K562 (cell line): Measurements from ENCODE around the gene CACYBP. TPM values are rescaled to one million over a fixed set of nuclear protein-coding genes. Genes with fewer than 3 reads are reported as not detected.
A peak's percentile ranks its signal among the peaks of the same experiment; 100 is the strongest.

ENCODE experiments used
- E2F8 ChIP-seq: fragments of 450-650 bp; IDR thresholded peaks from 2 replicates; pipeline ENCODE4 v1.7.1; 2018; ENCODE audit warnings: mild to moderate bottlenecking, low read depth; ENCODE audit not compliant: partially characterized antibody
- GATAD2B ChIP-seq: fragments of 450-650 bp; IDR thresholded peaks from 2 replicates; pipeline ENCODE4 v1.6.1; 2017; ENCODE audit warnings: mild to moderate bottlenecking, borderline replicate concordance
- MAZ ChIP-seq, 2 experiments: fragments of 450-650 bp in 1 of 2; sonication (generic) in 1 of 2; formaldehyde crosslinking; IDR thresholded peaks in 1 of 2; conservative IDR thresholded peaks in 1 of 2; 2 replicates each; pipeline versions ENCODE4 v1.4.0 to v1.5.0; 2020; ENCODE audit warnings: mild to moderate bottlenecking in 1 of 2, missing genetic modification reagents in 1 of 2
- NKRF ChIP-seq: fragments of 450-650 bp; IDR thresholded peaks from 2 replicates; pipeline ENCODE4 v1.6.1; 2016; ENCODE audit warnings: borderline replicate concordance
- STAT5A ChIP-seq: IDR thresholded peaks from 2 replicates; pipeline ENCODE4 v1.6.1; 2012; ENCODE audit warnings: low read length, inconsistent platforms, borderline replicate concordance
- ZNF232 ChIP-seq: sonication (generic); formaldehyde crosslinking; IDR thresholded peaks from 2 replicates; pipeline ENCODE4 v1.8.0; 2022; ENCODE audit warnings: mild to moderate bottlenecking, missing genetic modification reagents
- ZNF354B ChIP-seq: fragments of 250-450 bp; sonication (Bioruptor Pico); IDR thresholded peaks from 2 replicates; pipeline ENCODE4 v1.4.0; 2020
- ZNF766 ChIP-seq: fragments of 200-800 bp; sonication (Bioruptor generic); conservative IDR thresholded peaks from 2 replicates; pipeline ENCODE4 v1.6.1; 2016; ENCODE audit warnings: missing genetic modification characterization, missing compliant biosample characterization
- ZZZ3 ChIP-seq: fragments of 450-650 bp; IDR thresholded peaks from 2 replicates; pipeline ENCODE4 v1.6.1; 2016; ENCODE audit warnings: antibody characterized with exemption, mild to moderate bottlenecking, moderate library complexity
- polyA plus RNA-seq, 8 experiments: library from polyadenylated mRNA; depleted of rRNA in 4 of 8; stranded (reverse) in 5 of 8; unstranded in 3 of 8; fragments of >200 nt; fragmentation: Nextera tagmentation in 2 of 8; fragmentation: Illumina TruSeq in 1 of 8; extraction: Ambion mirVana in 2 of 8; extraction: Trizol in 1 of 8; gene quantifications; 2 replicates each; pipeline versions ENCODE4 v1.2.1 to v1.2.3, GENCODE V29; 2011 to 2014; ENCODE audit warnings: inconsistent platforms in 1 of 8, missing spikeins in 1 of 8
- total RNA-seq, 7 experiments: library from RNA; depleted of rRNA in 6 of 7; stranded (reverse); fragments of >200 nt in 6 of 7; fragmentation: Illumina TruSeq in 2 of 7; extraction: Trizol in 2 of 7; gene quantifications; 2 replicates each; pipeline versions ENCODE4 v1.2.1 to v1.2.3, GENCODE V29; 2011 to 2021; ENCODE audit warnings: low replicate concordance in 1 of 7
- TF ChIP-seq, protein P1 (sequence below), 2 experiments: fragments of 200-800 bp in 1 of 2; sonication (Bioruptor generic) in 1 of 2; sonication (generic) in 1 of 2; formaldehyde crosslinking in 1 of 2; IDR thresholded peaks in 1 of 2; conservative IDR thresholded peaks in 1 of 2; 2 replicates each; pipeline versions ENCODE4 v1.5.0 to v1.6.1; 2016 to 2020; ENCODE audit warnings: missing compliant biosample characterization in 1 of 2, missing genetic modification characterization in 1 of 2, missing genetic modification reagents in 1 of 2

Gene CACYBP
- total and polyA plus RNA-seq, 9 of the 15 experiments (the other 6 are each of a cell fraction or from before 2014, with no cell fraction given): 147 to 1,576 (median 488) TPM

GRCh38 chr1:175023043-175023921, 23.5 kb downstream of the CACYBP start, which contains the start of gene MRPS14 (continued):
- TF ChIP-seq ZNF232 (CRISPR knock-in tag) (no peak), GATAD2B (no peak; the same call in 1 of the 2 replicates), ZNF354B (CRISPR knock-in tag) (0 out of 2 replicates have a peak, but pooled peaks have one; percentile 22), ZZZ3 (0 out of 2 replicates have a peak, but pooled peaks have one; percentile 63), MAZ (CRISPR knock-in tag; conservative IDR thresholded peaks at IDR 0.05 in 1 of 2, IDR thresholded peaks at IDR 0.05 in 1 of 2) (peak; percentile 38 to 96; a peak in 3 of 4 replicates), NKRF (peak; percentile 88), ZNF766 (CRISPR knock-in tag) (peak; percentile 71; the same call in 1 of the 2 replicates), STAT5A (peak; percentile 48; the same call in 1 of the 2 replicates), E2F8 (no peak)
- TF ChIP-seq, protein P1, sequence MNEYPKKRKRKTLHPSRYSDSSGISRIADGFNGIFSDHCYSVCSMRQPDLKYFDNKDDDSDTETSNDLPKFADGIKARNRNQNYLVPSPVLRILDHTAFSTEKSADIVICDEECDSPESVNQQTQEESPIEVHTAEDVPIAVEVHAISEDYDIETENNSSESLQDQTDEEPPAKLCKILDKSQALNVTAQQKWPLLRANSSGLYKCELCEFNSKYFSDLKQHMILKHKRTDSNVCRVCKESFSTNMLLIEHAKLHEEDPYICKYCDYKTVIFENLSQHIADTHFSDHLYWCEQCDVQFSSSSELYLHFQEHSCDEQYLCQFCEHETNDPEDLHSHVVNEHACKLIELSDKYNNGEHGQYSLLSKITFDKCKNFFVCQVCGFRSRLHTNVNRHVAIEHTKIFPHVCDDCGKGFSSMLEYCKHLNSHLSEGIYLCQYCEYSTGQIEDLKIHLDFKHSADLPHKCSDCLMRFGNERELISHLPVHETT (CRISPR knock-in tag; conservative IDR thresholded peaks at IDR 0.05 in 1 of 2, IDR thresholded peaks at IDR 0.05 in 1 of 2): peak in 1 of 2 experiments; percentile 73; a peak in 1 of 4 replicates
